ENCODE measurements around the gene RPL32.
"Not testable (repeated sequence)": the region's sequence is repeated elsewhere in the genome, so short reads cannot be mapped to it uniquely, and the experiment has no call there.

RPL32 gene

DNA sequence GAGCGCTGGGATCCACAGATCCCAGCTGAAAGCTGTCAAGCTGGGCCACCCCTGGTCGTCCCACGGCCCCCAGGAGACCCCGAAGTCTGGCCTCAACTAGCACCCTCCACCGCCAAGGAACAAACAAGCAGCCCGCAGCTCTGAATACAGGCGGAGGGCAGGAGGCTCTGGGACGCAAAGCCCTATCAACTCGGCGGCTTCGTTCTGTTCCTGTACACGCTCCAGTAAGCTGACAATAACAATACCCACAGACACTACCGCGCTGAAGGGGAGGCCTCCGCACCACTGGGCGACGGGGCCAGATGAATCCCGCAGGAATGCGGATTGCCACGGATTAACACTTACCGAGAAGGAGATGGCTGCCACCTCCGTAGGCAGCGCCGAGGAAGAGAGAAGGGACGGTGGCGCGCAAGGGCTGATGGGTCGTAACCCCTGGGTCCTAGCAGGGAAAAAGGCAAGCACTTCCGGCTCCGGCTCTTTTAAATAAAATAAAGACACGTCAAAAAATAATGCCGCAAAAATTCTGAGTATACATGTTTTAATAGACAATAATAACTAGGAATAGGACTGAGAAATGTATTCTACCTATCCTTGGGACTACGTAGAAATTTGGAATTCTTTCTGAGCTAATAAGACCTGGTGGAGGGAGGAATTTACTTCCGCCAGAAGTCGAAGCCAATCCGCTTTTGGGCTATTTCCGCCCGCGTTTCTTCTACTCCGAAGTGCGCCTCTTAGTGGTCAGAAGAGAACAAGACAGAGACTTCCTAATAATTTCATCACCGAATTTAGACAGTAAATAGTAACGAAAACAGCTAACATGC is at the start of gene RPL32:
Gene RPL32 (minus strand): TSS at position 417 of the 821 bp plus-strand sequence. CDS start 1,328 bp downstream, outside the sequence.
- peak; percentile 66 for DNase-seq

GRCh38 chr3:12890610-12891390 is 49.4 kb upstream of the RPL32 start:
- DNase-seq, result no peak

GRCh38 chr3:12886736-12887135 is 45.4 kb upstream of the RPL32 start:
- no peak for DNase-seq

GRCh38 chr3:12886106-12886679 is 44.8 kb upstream of the RPL32 start:
- DNase-seq, result no peak

- no peak for DNase-seq
Measured at GRCh38 chr3:12885583-12885930, 44.2 kb upstream of the RPL32 start.

DNA sequence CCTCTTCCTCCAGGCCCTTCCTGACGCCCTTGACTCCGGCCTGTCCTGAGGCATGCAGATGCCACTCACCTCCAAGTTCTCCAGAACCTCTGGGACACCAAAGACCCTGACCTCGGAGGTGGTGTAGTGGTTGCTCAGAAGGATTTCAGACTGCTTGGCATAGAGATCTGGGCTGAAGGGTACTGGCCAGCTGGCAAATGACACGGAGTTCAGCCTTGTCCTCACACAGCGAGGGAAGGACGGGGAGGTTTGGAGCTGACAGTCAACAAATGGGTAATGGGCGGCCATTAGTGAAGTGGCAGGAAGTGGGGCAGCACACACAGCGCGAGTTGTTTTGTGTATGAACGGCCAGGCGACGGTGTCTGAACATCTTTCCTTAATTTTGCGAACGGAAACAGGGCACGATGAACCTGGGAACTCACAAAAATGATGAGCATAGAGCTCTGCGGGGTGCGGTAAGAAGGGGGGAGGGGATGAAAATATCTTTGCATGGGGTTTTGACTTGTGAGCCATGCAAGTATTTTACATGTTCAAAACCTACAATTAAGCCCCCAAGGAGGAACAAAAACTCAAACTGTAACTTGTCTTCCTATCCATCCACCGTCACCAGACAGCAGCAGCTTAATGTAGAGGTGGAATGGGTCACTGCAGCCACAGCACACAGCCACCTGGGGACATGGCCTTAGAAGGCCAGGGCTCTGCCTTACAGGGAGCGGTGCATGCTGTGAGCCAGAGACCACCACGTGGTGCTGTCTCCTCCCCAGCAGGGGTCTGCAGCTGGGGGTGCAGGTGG is 43.6 kb upstream of the RPL32 start:
- no peak for DNase-seq

GRCh38 chr3:12884186-12884680 is 42.9 kb upstream of the RPL32 start:
- no peak for DNase-seq

DNA sequence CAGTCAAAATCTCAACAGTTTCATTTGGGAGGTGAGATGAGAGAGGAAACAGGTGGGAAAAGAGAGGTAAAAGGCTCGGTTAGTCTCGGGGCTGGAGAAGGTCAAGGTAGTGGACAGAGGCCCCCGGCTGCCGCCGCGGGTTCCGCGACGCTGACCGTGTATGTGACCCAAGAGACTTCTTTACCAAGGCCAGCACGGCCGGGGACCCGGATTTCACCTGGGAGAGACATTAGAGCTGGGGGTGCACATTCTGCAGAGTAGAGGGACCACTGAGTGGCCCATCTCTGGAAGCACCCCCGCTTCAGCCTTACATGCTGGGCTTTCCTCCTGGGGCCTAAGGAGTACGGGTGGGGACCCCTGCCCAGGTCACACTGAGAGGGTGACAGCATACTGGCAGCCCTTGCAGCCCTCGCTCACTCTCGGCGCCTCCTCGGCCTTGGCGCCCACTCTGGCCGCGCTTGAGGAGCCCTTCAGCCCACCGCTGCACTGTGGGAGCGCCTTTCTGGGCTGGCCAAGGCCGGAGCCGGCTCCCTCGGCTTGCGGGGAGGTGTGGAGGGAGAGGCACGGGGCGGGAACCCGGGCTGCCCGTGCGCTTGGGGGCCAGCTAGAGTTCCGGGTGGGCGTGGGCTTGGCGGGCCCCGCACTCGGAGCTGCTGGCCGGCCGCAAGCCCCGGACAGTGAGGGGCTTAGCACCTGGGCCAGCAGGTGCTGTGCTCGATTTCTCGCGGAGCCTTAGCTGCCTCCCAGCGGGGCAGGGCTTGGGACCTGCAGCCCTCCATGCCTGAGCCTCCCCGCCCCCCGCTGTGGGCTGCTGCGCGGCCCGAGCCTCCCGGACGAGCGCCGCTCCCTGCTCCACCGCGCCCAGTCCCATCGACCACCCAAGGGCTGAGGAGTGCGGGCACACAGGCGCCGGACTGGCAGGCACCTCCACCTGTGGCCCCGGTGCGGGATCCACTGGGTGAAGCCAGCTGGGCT is 41.3 kb upstream of the RPL32 start:
- no peak for DNase-seq

DNA sequence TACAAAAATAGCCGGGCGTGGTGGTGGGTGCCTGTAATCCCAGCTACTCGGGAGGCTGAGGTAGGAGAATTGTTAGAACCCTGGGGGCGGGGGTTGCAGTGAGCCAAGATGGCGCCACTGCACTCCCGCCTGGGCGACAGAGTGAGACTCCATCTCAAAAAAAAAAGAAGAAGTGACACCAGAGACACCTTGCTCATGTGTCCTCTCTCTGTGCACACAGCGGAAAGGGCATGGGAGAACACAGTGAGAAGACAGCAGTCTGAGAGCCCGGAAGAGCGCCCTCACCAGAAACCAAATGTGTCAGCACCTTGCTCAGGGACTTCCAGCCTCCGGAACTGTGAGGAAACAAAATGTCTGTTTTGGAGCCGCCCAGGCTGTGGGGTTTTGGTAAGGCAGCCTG is 40.5 kb upstream of the RPL32 start:
- DNase-seq, result not testable (repeated sequence)

- no peak for DNase-seq
Measured at GRCh38 chr3:12879191-12879815, 37.9 kb upstream of the RPL32 start.

DNA sequence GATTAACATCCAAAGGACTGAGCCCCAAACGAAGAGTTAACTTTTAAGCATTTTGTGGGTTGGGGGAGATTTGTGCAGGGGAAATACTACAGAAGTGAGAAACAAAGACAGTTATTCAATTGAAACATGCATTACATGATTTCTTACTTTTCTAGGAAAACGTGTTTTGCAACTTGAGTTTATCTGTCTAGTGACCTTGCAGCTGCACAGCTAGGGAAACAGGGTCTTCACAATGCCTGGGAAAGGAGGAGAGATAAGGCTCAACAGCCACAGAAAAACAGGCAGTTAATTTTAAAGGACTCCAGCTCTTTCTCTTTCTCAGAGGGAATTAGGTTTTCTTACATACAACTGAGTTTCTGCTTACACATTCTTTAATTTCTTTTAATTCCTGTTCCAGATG is 37.4 kb upstream of the RPL32 start:
- DNase-seq, result not testable (repeated sequence)

DNA sequence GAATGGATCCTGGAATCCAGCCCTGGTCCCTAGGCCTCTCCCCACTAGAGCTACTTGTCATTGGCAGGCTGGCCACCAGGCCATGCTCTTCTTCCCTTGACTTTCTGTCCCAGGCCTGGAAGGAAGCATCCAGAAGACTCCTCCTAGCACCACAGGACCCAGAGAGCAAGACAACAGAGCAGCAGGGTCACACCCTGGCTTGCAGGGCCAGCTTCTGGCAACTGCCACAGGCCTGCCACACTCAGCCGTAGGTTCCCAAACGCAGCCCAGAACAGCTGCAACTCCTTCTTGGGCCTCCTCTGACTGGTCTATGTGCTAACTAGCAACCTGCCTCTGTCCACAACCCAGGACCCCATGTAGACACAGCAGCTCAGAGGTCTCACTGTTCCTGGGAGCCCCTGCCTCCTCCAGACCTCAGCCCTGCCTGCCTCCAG is 36.8 kb upstream of the RPL32 start:
- DNase-seq, result no peak

DNA sequence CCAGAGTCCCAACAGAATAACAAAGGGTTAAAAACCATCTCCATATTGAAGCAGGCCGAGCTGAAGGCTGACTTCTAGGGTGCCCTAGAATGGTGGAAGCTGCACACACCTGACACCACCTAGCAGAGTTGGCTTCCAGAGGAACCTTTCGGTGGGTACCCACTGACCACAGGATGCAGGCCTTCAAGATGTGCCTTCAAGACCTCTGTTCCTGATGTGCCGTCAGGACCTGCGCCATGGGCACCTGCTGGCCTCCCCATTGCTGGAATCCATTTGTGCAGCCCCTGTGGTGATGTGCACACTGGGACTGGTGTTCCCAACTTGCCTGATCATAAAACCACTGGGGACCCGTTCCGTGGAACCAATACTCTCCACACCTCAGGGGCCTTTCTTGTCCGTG is 35.7 kb upstream of the RPL32 start:
- no peak for DNase-seq

GRCh38 chr3:12875857-12876836 is 34.8 kb upstream of the RPL32 start:
- DNase-seq, result no peak

- no peak for DNase-seq
Measured at GRCh38 chr3:12871404-12871983, 30.1 kb upstream of the RPL32 start.

GRCh38 chr3:12870942-12871341 is 29.6 kb upstream of the RPL32 start:
- no peak for DNase-seq

DNA sequence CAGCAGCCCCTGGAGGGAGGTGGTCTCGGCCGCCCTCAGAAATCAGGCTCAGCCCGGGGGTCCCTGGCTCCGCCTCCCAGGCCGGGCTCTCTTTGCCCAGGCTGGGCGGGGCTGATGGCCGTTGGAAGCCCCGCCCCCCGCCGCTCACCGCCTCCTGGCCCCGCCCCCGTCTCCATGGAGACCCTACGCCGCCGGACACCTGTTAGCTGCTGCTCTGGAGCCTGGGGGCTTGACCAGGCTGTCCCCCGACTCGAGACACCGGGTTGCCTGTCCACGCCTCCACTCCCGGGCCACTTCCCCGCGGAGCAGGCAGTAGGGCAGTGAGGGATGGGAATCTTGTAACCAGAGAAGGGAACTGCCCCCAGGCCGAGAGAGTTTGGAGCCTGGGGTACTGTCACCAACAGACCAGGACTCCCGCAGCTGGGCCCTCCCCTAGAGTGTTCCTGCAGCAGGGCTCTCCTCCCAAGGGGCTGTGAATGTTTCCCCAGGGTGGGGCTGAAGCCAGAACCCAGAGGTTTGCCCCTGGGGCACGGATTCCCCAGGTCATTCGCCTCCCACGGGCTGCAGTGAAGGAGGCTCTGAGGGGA is 27.8 kb upstream of the RPL32 start:
- DNase-seq, result no peak

DNA sequence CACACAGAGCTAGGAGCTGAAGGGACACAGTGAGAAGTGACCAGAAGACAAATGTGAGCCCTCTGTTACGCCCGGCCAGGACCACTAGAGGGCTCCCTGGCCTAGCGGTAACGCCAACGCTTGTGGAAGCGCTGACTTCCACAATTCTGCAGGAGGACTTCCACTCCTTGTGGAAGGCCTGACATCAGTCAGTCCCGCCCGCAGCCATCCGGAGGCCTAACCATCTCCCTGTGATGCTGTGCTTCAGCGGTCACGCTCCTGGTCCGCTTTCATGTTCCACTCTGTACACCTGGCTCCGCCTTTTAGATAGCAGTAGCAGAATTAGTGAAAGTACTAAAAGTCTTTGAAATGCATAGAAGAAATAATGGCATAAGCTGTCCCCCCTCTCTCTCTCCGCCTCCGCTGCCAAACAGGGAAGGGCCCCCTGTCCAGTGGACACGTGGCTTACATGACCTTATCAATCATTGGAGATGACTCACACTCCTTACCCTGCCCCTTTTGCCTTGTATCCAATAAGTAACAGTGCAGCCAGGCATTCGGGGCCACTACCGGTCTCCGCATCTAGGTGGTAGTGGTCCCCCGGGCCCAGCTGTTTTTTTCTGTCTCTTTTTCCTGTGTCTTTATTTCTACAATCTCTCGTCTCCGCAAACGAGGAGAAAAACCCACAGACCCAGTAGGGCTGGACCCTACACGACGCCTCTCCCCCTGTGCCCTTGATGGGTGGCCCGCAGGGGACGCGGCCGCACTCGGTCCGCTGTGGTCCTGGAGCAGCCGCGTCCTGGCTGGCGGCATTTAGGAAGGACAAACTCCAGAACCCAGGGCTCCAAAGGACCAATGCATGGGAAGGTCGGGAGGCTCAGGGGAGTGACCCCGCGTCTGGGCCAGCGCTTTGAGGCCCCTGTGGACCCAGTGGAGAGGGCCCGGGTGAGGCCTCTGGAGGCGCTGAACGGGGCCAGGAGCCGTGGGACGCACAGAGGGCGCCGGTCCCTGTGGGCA is 27.0 kb upstream of the RPL32 start:
- DNase-seq, result no peak

All from NCI-H1694 (cell line).